HepG2 (cell line): ENCODE data around the gene PCTP. TPM values are rescaled to one million over a fixed set of nuclear protein-coding genes. Genes with fewer than 3 reads are reported as not detected.

Experiments used
- ATAC-seq: fragments of 200-7000 bp; cut with Tn5 transposase; 3 replicates; pipeline ENCODE4 v1.9.1; 2020; ENCODE audit warnings: mild to moderate bottlenecking, moderate library complexity
- BruUV-seq: library from RNA; stranded (reverse); fragments of 400-500 nt; replicated peaks from 2 replicates; lab custom pipeline; 2021; lab: Mats Ljungman, UMichigan
- CTCF ChIA-PET: fragments of 300-600 bp; formaldehyde crosslinking; extraction: SDS; loops from one replicate; lab custom pipeline; 2021; ENCODE audit warnings: low total read pairs, inconsistent platforms, low intra/inter-chr PET ratio; lab: Yijun Ruan, JAX
- POLR2A ChIA-PET: fragments of 350-600 bp; sonication (Branson Sonifier 250); formaldehyde crosslinking; loops from one replicate; lab custom pipeline; 2020; ENCODE audit warnings: antibody characterized with exemption, inconsistent platforms; lab: Yijun Ruan, JAX
- DNase-seq: peaks from one replicate; pipeline ENCODE4 v3.0.0-alpha.2; 2015; ENCODE audit warnings: low spot score
- FAIRE-seq: peaks from 3 replicates; lab custom pipeline; 2011; peaks lifted over from hg19 to GRCh38; lab: Jason Lieb, UNC
- H2AFZ ChIP-seq: one replicate; pipeline ENCODE4 v1.6.1; 2011; ENCODE audit warnings: low read length, inconsistent platforms
- H3K27ac ChIP-seq: fragments of 300-600 bp; 3 replicates; pipeline ENCODE4 v1.8.0; 2011; ENCODE audit warnings: mixed run types, mild to moderate bottlenecking, mixed read lengths, low read length, inconsistent platforms; ENCODE audit not compliant: insufficient read depth; ENCODE audit errors: extremely low read length
- H3K27me3 ChIP-seq, 2 experiments: fragments of 200-600 bp in 1 of 2; 2 replicates in 1 of 2; 3 replicates in 1 of 2; pipeline versions ENCODE4 v1.6.0 to v1.8.0; 2011; ENCODE audit warnings: low read length in 2 of 2, mild to moderate bottlenecking in 2 of 2, moderate library complexity in 2 of 2, inconsistent platforms in 1 of 2; ENCODE audit not compliant: insufficient read depth in 2 of 2, control insufficient read depth in 1 of 2
- H3K36me3 ChIP-seq, 2 experiments: fragments of 200-600 bp in 1 of 2; replicated peaks in 1 of 2; 2 replicates in 1 of 2; 3 replicates in 1 of 2; pipeline versions ENCODE4 v1.5.1 to v1.8.0; 2011; ENCODE audit warnings: low read length in 2 of 2, inconsistent platforms in 1 of 2; ENCODE audit not compliant: insufficient read depth in 2 of 2, control insufficient read depth in 1 of 2
- H3K4me1 ChIP-seq: 2 replicates; pipeline ENCODE4 v1.5.1; 2012; ENCODE audit warnings: low read length, inconsistent platforms; ENCODE audit not compliant: insufficient read depth
- H3K4me2 ChIP-seq: 2 replicates; pipeline ENCODE4 v1.6.0; 2011; ENCODE audit warnings: low read depth, low read length, inconsistent platforms
- H3K4me3 ChIP-seq, 3 experiments: fragments of 200-600 bp in 1 of 3; sonication (generic), shearing (Covaris generic) in 1 of 3; replicated peaks in 1 of 3; 2 replicates each; pipeline ENCODE4 v1.5.1; 2011 to 2016; ENCODE audit warnings: low read length in 3 of 3, inconsistent platforms in 2 of 3, low read depth in 2 of 3, mild to moderate bottlenecking in 2 of 3, control low read depth in 1 of 3, mixed read lengths in 1 of 3; ENCODE audit not compliant: insufficient read depth in 1 of 3
- H3K79me2 ChIP-seq: one replicate; pipeline ENCODE4 v1.6.1; 2011; ENCODE audit warnings: low read length, inconsistent platforms; ENCODE audit not compliant: insufficient read depth
- H3K9ac ChIP-seq: 2 replicates; pipeline ENCODE4 v1.6.0; 2011; ENCODE audit warnings: mild to moderate bottlenecking, low read depth, low read length, inconsistent platforms; ENCODE audit not compliant: insufficient read depth
- H3K9me3 ChIP-seq: 2 replicates; pipeline ENCODE4 v1.5.1; 2012; ENCODE audit warnings: mild to moderate bottlenecking, low read length
- H4K20me1 ChIP-seq: 2 replicates; pipeline ENCODE4 v1.6.0; 2011; ENCODE audit warnings: inconsistent platforms, mild to moderate bottlenecking, low read length, moderate library complexity; ENCODE audit not compliant: insufficient read depth
- ZNF263 ChIP-seq: sonication (generic); formaldehyde crosslinking; IDR thresholded peaks from 2 replicates; pipeline ENCODE4 v1.4.0; 2020; ENCODE audit warnings: missing genetic modification reagents
- ZNF646 ChIP-seq: sonication (generic); formaldehyde crosslinking; IDR thresholded peaks from 2 replicates; pipeline ENCODE4 v1.9.0; 2021; ENCODE audit warnings: mild to moderate bottlenecking, missing genetic modification reagents
- WGBS: methylation state at CpG from one replicate; pipeline ENCODE4 v1.1.6; 2017; ENCODE audit warnings: low lambda C conversion rate; 5-methylcytosine and 5-hydroxymethylcytosine counted together
- in situ Hi-C: cut with HindIII; loops from 2 replicates; pipeline ENCODE4 v1.10.0; 2017; ENCODE audit warnings: low pct_unique_long_range_greater_than_20kb; ENCODE audit not compliant: extremely low pct_ligation_motif_present
- intact Hi-C: fragments of 100-400 bp; cut with micrococcal nuclease; formaldehyde crosslinking; loops from one replicate; pipeline ENCODE4 v1.10.0; 2022; ENCODE audit not compliant: unreplicated experiment
- polyA plus RNA-seq, 8 experiments: library from polyadenylated mRNA; depleted of rRNA in 3 of 8; stranded (reverse) in 7 of 8; unstranded in 1 of 8; fragments of >200 nt; fragmentation: Illumina TruSeq in 4 of 8; extraction: Trizol in 4 of 8; gene quantifications; 2 replicates each; pipeline versions ENCODE4 v1.2.1 to v1.2.3, GENCODE V29; 2011 to 2016; ENCODE audit warnings: low read depth in 4 of 8, missing spikeins in 1 of 8, mixed read lengths in 1 of 8; ENCODE audit not compliant: insufficient read depth in 1 of 8
- total RNA-seq, 5 experiments: library from RNA; depleted of rRNA; stranded (reverse); fragments of >200 nt; fragmentation: Illumina TruSeq; extraction: Trizol; gene quantifications; 2 replicates each; pipeline ENCODE4 v1.2.3, GENCODE V29; 2016; ENCODE audit warnings: low read depth in 1 of 5

PCTP gene
- total and polyA plus RNA-seq, 2 of the 13 experiments (the other 11 are each of a cell fraction or from before 2014, with no cell fraction given): 37.1 to 50.7 TPM

- Histone ChIP-seq H3K9me3 (no peaks in the 10 kb centered on the region), H3K27me3 (peaks cover 0 to 2% of the 10 kb centered on the region in 2 experiments; a peak in 2 of 5 replicates), H3K79me2 (no peaks in the 10 kb centered on the region), H2AFZ (no peak overlapping the region), H3K4me3 (no peak overlapping the region), H3K4me1 (no peaks in the 10 kb centered on the region; the same call in 1 of the 2 replicates), H3K9ac (no peak overlapping the region), H3K4me2 (no peak overlapping the region), H3K36me3 (no peaks in the 10 kb centered on the region), H3K27ac (no peak overlapping the region), H4K20me1 (no peaks in the 10 kb centered on the region)
- BruUV-seq: no TSS peak
- 27% methylated on average over 8 of the region's 8 CpGs for WGBS
- in situ Hi-C loops (no loop called here), intact Hi-C loops (no loop called here)
- ChIA-PET POLR2A (no interaction called here), CTCF (no interaction called here)
- DNase-seq: no peak
- FAIRE-seq: no peak
- ATAC-seq: no peak
- TF ChIP-seq ZNF646 (CRISPR knock-in tag) (no peak), ZNF263 (CRISPR knock-in tag) (peak; percentile 69)
These were observed 42.5 kb upstream of the PCTP start for GRCh38 chr17:55708175-55708974.
